Activated naive CD8-positive, alpha-beta T cell (primary cell): ENCODE data around the gene NELFB.

ENCODE experiments used
- H3K27ac Mint-ChIP-seq: one replicate; pipeline ENCODE4 v1.8.0; 2021; ENCODE audit warnings: mixed read lengths
- H3K27me3 Mint-ChIP-seq: one replicate; pipeline ENCODE4 v1.8.0; 2021; ENCODE audit warnings: mixed read lengths
- H3K36me3 Mint-ChIP-seq: one replicate; pipeline ENCODE4 v1.8.0; 2021; ENCODE audit warnings: mixed read lengths
- H3K4me1 Mint-ChIP-seq: one replicate; pipeline ENCODE4 v1.8.0; 2021; ENCODE audit warnings: low read depth, mixed read lengths
- H3K4me3 Mint-ChIP-seq: one replicate; pipeline ENCODE4 v1.8.0; 2021; ENCODE audit warnings: mild to moderate bottlenecking, mixed read lengths
- H3K9me3 Mint-ChIP-seq: one replicate; pipeline ENCODE4 v1.8.0; 2021; ENCODE audit warnings: low read depth, mixed read lengths

NELFB gene

DNA sequence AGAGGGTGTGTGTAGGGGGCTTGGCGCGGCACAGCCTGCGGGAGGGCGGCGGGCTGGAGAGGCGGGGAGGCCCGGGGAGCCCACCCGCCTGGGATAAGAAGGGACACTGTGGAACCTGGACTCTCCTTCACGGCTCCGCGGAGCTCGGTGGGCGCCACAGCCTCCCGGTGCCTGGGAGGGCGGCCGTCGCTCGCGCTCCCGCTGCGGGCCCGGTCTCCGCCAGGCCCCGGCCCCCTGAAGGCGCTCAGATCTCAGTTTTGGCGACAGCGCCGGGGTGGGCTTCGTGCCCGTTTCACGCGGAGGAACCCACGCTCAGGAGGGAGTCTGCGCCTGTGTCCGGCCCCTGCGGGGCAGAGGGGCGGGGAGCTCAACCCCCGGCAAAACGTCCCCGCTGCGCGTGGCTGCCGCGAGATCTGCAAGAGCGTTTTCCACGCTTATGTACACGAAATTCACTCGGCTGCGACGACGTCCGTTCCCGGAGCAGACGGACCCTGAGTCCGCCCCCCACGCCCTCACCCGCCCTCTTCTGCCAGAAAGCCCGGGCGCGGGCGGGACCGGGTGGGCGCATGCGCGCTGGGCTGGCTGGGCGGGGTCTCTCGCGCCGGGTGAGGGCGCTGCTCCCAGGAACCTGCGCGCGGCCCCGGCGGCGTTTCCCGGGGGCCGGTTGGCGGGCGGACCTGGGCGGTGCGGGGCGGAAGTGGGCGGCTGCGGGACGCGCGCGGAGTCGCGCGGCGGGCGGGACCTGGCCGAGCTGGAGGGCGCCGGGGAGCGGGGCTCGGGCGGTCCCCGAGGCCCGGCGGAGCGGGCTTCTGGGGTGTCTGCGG is at the start of gene NELFB:
TSS of gene NELFB (plus strand) at position 704 of the 824 bp plus-strand sequence.
- peak within 1 kb of the TSS; percentile 90 for H3K4me3 Mint-ChIP-seq
- peaks cover 14% of the 10 kb centered on the region for H3K4me1 Mint-ChIP-seq
- H3K27ac Mint-ChIP-seq, result peak within 1 kb of the TSS; percentile 78
- no peaks in the 10 kb centered on the region for H3K9me3 Mint-ChIP-seq
- H3K27me3 Mint-ChIP-seq, result no peaks in the 10 kb centered on the region
- no peaks in the 10 kb centered on the region for H3K36me3 Mint-ChIP-seq

DNA sequence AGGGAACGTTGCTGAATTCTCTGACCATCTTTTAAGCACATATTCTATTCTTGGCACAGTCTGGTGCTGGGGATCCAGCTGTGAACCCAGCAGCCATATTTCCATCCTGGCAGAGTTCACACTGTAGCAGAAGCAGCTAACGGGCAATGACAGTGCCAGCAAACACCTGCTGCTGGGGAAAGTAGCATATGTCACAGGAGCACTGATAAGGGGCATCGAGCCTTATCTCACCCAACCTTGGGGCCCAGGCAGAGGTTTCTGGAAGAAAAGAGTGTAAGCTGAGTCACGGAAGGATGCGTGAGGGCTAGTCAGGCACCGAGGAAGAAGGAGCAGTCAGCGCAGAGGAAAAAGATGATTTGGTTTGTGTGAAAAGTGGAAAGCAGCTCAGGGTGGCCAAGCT is 48.5 kb upstream of the NELFB start:
- H3K36me3 Mint-ChIP-seq, result peaks cover 3% of the 10 kb centered on the region
- H3K27me3 Mint-ChIP-seq, result no peaks in the 10 kb centered on the region
- H3K27ac Mint-ChIP-seq, result peak overlapping the region; percentile 85
- no peaks in the 10 kb centered on the region for H3K9me3 Mint-ChIP-seq
- H3K4me1 Mint-ChIP-seq, result peaks cover 35% of the 10 kb centered on the region
- peak overlapping the region; percentile 90 for H3K4me3 Mint-ChIP-seq

DNA sequence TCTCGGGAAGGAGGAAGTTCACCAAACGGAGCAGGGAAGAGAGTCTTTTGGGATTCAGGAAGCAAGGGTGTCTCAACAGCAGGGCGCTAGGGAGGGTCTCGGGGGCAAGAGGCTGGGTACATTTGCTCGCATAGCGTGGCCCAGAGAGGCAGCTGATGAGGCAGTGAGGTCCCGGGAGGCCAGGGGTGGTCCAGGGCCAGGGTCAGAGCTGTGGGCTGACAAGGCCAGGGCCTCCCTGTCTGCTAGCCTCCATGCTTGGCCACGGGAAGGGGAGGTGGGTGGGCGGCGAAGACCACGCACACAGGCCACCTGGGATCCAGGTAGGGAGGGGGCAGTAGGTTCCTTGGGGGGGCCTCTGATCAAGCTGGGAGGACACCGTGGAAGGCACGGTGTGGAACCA is 43.6 kb upstream of the NELFB start:
- Mint-ChIP-seq H3K4me3 (no peak overlapping the region), H3K36me3 (peaks cover 3% of the 10 kb centered on the region), H3K4me1 (peaks cover 11% of the 10 kb centered on the region), H3K27ac (no peak overlapping the region), H3K27me3 (no peaks in the 10 kb centered on the region), H3K9me3 (no peaks in the 10 kb centered on the region)

DNA sequence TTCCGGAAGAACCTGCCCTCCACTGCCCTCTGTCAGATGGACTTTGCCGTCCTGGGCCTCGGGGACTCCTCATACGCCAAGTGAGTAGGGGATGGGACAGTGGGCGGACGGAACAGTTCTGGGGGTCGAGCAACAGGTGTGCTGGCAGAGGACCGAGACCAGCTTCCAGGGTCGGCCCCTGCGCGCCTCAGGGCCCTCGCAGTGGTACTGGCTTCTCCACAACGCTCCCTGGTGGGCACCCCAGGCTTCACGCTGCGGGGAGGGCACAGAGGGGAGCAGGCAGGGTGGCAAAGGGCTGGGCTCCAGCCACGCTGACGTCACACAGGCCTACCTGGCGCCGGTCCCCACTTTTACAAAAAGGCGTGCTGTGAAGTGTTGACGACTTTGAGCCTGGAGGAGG is 42.6 kb upstream of the NELFB start:
- Mint-ChIP-seq H3K4me1 (peaks cover 1% of the 10 kb centered on the region), H3K4me3 (no peak overlapping the region), H3K9me3 (no peaks in the 10 kb centered on the region), H3K27me3 (no peaks in the 10 kb centered on the region), H3K36me3 (peaks cover 1% of the 10 kb centered on the region), H3K27ac (no peak overlapping the region)

DNA sequence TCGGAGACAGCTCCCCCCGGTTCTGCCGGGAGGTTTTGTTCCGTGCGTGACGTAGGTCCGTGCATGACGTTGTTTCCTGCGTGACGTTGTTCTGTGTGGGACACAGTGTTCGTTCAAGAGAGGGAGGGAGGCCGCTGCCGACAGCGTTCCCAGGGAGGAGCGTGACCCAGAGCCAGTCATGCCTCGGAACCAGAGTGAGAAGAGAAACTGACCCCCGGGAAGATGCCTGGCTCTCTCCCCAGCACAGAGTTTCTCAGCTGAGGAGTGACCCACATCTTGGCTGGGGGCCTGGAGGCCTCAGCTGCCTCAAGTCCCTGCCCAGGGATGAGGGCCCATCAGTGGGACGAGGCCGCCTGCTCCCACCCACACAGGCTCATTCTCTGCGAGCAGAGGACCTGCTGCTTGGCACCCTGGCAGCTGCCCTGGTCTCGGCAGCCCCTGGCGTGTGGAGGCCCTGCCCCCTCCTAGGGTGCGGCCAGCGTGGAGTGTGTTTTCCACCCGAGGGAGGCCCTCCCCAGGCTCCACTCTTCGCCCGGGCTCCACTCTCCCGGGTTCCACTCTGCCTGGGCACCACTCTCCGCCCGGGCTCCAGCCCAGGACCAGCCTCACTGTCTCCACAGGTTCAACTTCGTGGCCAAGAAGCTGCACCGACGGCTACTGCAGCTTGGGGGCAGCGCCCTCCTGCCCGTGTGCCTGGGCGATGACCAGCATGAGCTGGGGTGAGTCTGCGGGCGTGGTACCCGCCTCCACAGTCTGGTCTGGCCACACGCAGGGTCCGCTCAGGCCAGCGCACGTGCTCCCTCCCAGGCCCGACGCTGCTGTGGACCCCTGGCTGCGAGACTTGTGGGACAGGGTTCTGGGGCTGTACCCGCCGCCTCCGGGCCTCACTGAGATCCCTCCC is 41.7 kb upstream of the NELFB start:
- H3K4me1 Mint-ChIP-seq, result no peaks in the 10 kb centered on the region
- H3K27me3 Mint-ChIP-seq, result no peaks in the 10 kb centered on the region
- H3K27ac Mint-ChIP-seq, result no peak overlapping the region
- no peaks in the 10 kb centered on the region for H3K36me3 Mint-ChIP-seq
- no peaks in the 10 kb centered on the region for H3K9me3 Mint-ChIP-seq
- H3K4me3 Mint-ChIP-seq, result no peak overlapping the region

DNA sequence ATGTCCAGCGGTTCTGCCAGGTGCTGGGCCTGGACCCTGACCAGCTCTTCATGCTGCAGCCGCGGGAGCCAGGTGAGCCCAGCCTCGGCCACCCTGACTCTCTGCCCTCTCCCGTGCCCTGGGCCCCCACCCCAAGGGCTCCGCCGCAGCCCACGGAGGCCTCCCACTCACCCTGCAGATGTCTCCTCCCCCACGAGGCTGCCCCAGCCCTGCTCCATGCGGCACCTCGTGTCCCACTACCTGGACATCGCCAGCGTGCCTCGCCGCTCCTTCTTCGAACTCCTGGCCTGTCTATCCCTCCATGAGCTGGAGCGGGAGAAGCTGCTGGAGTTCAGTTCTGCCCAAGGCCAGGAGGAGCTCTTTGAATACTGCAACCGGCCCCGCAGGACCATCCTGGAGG is 40.5 kb upstream of the NELFB start:
- no peaks in the 10 kb centered on the region for H3K9me3 Mint-ChIP-seq
- no peaks in the 10 kb centered on the region for H3K36me3 Mint-ChIP-seq
- no peak overlapping the region for H3K4me3 Mint-ChIP-seq
- H3K4me1 Mint-ChIP-seq, result no peaks in the 10 kb centered on the region
- H3K27me3 Mint-ChIP-seq, result no peaks in the 10 kb centered on the region
- no peak overlapping the region for H3K27ac Mint-ChIP-seq

DNA sequence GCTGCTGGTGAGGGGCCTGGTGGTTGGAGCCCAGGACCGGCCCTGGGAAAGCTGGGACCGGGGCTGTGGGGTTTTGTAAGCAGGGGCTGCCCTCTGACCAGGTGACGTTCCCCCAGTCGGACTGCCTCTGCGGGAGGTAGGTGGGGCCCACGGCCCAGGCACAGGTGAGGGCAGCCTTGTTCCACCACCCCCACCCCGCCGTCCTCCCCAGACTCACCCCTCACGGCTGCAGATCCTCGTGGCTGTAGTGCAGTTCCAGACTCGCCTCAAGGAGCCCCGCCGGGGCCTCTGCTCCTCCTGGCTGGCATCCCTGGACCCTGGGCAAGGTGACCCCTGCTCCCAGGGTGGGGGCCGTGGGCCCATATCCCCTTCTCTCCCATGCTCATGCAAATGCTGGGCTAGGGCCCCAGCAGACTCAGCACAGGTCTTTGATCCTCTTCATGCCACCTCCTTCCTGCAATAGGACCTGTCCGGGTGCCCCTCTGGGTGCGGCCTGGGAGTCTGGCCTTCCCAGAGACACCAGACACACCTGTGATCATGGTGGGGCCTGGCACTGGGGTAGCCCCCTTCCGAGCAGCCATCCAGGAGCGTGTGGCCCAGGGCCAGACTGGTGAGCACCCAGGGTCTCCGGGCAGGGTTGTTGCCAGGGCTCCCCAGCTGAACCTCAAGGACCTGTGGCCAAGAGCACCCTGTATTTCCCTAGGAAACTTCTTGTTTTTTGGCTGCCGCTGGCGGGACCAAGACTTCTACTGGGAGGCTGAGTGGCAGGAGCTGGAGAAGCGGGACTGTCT is 39.7 kb upstream of the NELFB start:
- no peaks in the 10 kb centered on the region for H3K27me3 Mint-ChIP-seq
- H3K9me3 Mint-ChIP-seq, result no peaks in the 10 kb centered on the region
- no peaks in the 10 kb centered on the region for H3K4me1 Mint-ChIP-seq
- H3K36me3 Mint-ChIP-seq, result no peaks in the 10 kb centered on the region
- H3K4me3 Mint-ChIP-seq, result no peak overlapping the region
- H3K27ac Mint-ChIP-seq, result no peak overlapping the region

DNA sequence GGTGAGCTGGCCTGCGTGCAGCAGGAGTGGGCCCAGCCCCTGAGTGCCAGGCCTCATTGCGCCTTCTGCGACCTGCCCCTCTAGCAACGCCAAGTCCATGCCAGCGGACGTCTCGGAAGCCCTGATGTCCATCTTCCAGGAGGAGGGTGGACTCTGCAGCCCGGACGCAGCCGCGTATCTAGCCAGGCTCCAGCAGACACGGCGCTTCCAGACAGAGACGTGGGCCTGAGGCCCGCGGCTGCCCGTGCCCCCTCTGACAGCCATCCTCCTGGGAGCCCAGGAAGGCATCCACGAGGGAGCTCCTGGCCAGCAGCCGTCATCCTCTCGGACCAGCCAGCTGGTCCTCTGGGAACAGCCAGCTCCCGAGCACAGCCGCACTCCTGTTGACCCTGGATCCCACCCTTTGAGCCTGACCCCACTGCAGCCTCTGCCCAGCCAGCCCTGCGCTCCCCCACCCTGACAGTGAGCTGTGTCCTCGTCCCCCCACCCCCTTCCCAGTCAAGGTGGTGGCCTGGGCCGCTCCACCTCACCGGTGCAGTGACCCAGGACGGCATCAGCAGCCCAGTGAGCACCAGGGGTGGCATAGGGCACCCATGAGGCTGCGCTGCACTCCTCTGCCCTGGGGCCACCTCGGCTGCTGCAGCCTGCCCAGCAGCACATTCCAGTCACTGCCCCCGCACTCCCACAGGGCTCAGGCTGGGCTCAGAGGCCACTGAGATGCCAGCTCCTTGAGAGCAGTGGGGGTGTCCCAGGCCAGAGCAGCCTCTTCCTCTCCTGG is 38.8 kb upstream of the NELFB start:
- Mint-ChIP-seq H3K4me3 (no peak overlapping the region), H3K27ac (no peak overlapping the region), H3K9me3 (no peaks in the 10 kb centered on the region), H3K36me3 (no peaks in the 10 kb centered on the region), H3K27me3 (no peaks in the 10 kb centered on the region), H3K4me1 (no peaks in the 10 kb centered on the region)

DNA sequence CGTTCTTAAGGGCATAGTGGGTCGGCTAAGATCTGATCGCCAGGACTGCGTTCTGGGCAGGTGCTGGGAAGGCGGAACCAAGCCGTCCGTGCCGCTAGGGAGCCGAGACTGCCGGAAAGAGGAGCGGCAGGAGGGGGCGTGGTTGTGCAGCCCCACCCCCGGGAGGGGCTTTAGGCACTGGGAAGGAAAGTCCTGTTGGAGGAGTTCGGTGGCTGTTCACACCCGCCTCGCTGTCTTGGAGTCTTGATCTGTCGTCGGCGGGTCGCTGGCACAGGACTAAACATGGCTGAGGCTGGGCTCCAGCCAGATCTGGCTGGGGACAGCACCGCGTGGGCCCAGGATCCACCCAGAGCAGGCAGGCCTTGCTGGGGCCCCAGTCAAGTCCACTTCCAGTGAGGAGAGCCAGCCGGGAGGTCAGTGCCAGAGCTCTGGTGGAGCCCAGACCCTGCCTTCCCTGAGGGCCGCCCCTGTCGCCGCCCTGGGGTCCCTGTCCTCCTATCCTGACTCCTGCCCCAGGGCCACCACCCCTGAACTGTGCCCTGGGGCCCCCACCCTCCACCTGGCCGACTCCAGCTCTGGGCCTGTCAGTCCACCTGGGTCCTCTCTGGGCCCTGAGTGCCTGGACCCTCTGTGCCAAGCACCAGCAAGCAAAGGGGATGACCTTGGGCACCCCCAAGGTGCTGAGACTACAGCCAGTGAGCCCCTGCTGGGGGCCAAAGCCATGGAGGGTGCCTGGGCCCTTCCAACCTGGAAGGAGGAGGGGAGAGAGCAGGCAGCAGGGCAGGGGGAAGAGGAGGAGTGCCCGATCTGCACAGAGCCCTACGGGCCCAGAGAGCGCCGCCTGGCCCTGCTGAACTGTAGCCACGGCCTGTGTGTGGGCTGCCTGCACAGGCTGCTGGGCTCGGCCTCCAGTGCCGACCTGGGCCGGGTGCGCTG is 37.6 kb upstream of the NELFB start:
- H3K4me1 Mint-ChIP-seq, result no peaks in the 10 kb centered on the region
- H3K36me3 Mint-ChIP-seq, result no peaks in the 10 kb centered on the region
- no peak overlapping the region for H3K27ac Mint-ChIP-seq
- H3K4me3 Mint-ChIP-seq, result no peak overlapping the region
- H3K9me3 Mint-ChIP-seq, result no peaks in the 10 kb centered on the region
- H3K27me3 Mint-ChIP-seq, result no peaks in the 10 kb centered on the region

DNA sequence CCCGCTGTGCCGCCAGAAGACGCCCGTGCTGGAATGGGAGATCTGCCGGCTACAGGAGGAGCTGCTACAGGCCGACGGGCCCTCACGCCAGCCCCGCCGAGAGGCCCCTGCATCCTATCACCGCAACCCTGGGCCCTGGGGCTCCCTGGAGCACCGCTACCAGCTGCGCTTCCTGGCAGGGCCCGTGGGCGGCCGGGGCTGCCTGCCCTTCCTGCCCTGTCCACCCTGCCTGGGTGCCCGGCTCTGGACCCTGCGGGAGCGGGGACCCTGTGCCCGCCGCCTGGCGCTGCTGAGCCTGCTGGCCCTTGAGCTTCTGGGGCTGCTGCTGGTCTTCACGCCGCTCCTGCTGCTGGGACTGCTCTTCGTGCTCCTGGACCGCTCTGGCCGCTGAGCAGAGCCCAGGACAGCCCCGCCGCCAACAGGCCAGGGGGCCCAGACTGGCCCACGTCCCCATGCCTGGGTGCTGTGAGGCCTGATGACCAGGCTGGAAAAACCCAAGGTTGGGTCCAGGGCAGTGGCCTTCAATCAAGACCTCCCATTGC is 36.8 kb upstream of the NELFB start:
- Mint-ChIP-seq H3K36me3 (no peaks in the 10 kb centered on the region), H3K27ac (no peak overlapping the region), H3K9me3 (no peaks in the 10 kb centered on the region), H3K4me1 (no peaks in the 10 kb centered on the region), H3K27me3 (no peaks in the 10 kb centered on the region), H3K4me3 (no peak overlapping the region)

DNA sequence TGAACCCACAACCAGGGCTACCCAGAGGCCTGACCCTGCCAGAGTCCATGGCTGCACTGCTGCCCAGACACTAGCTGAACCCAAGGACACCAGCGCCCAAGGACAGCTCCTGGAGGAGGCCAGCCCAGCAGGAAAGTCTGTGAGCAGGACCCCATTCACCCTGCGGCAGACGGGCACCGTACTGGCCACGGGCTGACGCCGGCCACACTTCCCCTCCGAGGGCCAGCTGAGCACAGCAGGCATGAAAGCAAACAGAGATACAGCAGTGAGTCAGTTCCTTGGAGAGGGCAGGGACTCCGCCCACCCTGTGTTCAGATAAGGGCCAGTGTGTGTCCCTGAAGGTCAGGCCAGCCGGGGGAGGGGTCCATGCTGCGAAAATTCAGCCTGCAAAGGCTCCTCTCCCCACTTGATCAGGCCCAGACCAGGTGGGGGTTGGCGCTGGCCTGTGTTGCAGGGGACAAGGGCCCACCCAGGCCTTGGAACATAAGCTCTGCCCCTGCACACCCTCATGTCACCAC is 36.3 kb upstream of the NELFB start:
- H3K27ac Mint-ChIP-seq, result no peak overlapping the region
- no peaks in the 10 kb centered on the region for H3K4me1 Mint-ChIP-seq
- no peak overlapping the region for H3K4me3 Mint-ChIP-seq
- H3K27me3 Mint-ChIP-seq, result no peaks in the 10 kb centered on the region
- no peaks in the 10 kb centered on the region for H3K36me3 Mint-ChIP-seq
- no peaks in the 10 kb centered on the region for H3K9me3 Mint-ChIP-seq

DNA sequence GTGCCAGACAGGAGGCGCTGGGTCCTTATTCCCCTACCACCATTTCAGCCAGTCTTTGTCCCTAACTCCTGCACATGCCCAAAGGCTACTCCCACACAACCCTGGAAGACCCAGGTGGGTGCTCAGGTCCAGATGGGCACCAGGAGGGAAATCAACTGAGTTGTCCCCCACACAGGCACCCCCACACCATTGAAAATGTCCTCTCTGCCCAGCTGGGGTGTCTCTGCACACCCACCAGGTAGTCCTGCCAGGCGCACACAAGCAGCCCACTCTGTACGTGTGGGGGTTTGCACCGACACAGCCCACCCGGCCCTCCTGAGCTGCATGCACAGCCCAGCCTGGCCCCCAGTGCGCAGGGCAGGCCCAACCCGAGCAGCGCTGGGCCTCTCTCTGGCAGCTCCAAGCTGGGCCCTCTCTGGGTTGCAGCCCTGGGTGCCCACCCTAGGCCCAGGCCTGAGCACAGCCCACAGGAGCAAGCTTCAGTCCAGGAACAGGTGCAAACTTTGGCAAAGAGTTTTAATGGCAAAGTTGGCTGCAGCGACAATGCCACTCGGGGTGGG is 35.3 kb upstream of the NELFB start:
- H3K4me3 Mint-ChIP-seq, result no peak overlapping the region
- H3K36me3 Mint-ChIP-seq, result no peaks in the 10 kb centered on the region
- H3K9me3 Mint-ChIP-seq, result no peaks in the 10 kb centered on the region
- no peak overlapping the region for H3K27ac Mint-ChIP-seq
- H3K4me1 Mint-ChIP-seq, result peaks cover 2% of the 10 kb centered on the region
- H3K27me3 Mint-ChIP-seq, result no peaks in the 10 kb centered on the region
